ENCODE results near the gene POLQ.

Gene POLQ

GRCh38 chr3:121567649-121568048 lies 21.9 kb upstream of the POLQ start, which contains the start of gene ARGFX:
Gene ARGFX (plus strand): TSS chr3:121567949. CDS start chr3:121570714, 2,765 bp downstream.
- no peak for TF ChIP-seq CTCF (IDR thresholded peaks at IDR 0.05; ENCODE audit: low read depth, low read length, missing control alignments)
- no peak for DNase-seq (ENCODE audit: extremely low read depth, low read depth)
- H3K4me3 ChIP-seq (replicated peaks; ENCODE audit: low read depth, low read length): no peak within 1 kb of the TSS

- H3K4me3 ChIP-seq (replicated peaks; ENCODE audit: low read depth, low read length): no peak overlapping the region
- no peak for TF ChIP-seq CTCF (IDR thresholded peaks at IDR 0.05; ENCODE audit: low read depth, low read length, missing control alignments)
- no peak for DNase-seq (ENCODE audit: extremely low read depth, low read depth)
Measured at GRCh38 chr3:121566773-121567172, 21.0 kb upstream of the POLQ start.

GRCh38 chr3:121562148-121562547 lies 16.4 kb upstream of the POLQ start:
- H3K4me3 ChIP-seq (replicated peaks; ENCODE audit: low read depth, low read length): no peak overlapping the region
- no peak for DNase-seq (ENCODE audit: extremely low read depth, low read depth)
- no peak for TF ChIP-seq CTCF (IDR thresholded peaks at IDR 0.05; ENCODE audit: low read depth, low read length, missing control alignments)

- no peak overlapping the region for H3K4me3 ChIP-seq (replicated peaks; ENCODE audit: low read depth, low read length)
- DNase-seq (ENCODE audit: extremely low read depth, low read depth): no peak
- no peak for TF ChIP-seq CTCF (IDR thresholded peaks at IDR 0.05; ENCODE audit: low read depth, low read length, missing control alignments)
Measured at GRCh38 chr3:121557426-121557934, 11.7 kb upstream of the POLQ start.

GRCh38 chr3:121552797-121553196 lies 7.0 kb upstream of the POLQ start:
- no peak for DNase-seq (ENCODE audit: extremely low read depth, low read depth)
- TF ChIP-seq CTCF (IDR thresholded peaks at IDR 0.05; ENCODE audit: low read depth, low read length, missing control alignments): no peak
- H3K4me3 ChIP-seq (replicated peaks; ENCODE audit: low read depth, low read length): no peak overlapping the region

GRCh38 chr3:121552379-121552778 lies 6.6 kb upstream of the POLQ start:
- no peak overlapping the region for H3K4me3 ChIP-seq (replicated peaks; ENCODE audit: low read depth, low read length)
- no peak for TF ChIP-seq CTCF (IDR thresholded peaks at IDR 0.05; ENCODE audit: low read depth, low read length, missing control alignments)
- DNase-seq (ENCODE audit: extremely low read depth, low read depth): no peak

GRCh38 chr3:121545049-121545573 lies 677 bp downstream of the POLQ start:
- peak overlapping the region; percentile 84 for H3K4me3 ChIP-seq (replicated peaks; ENCODE audit: low read depth, low read length)
- no peak for DNase-seq (ENCODE audit: extremely low read depth, low read depth)
- TF ChIP-seq CTCF (IDR thresholded peaks at IDR 0.05; ENCODE audit: low read depth, low read length, missing control alignments): no peak
